Measurements from ENCODE around the gene CERK. TPM values are rescaled to one million over a fixed set of nuclear protein-coding genes. Genes with fewer than 3 reads are reported as not detected.
"Not testable (repeated sequence)": the region's sequence is repeated elsewhere in the genome, so short reads cannot be mapped to it uniquely, and the experiment has no call there.

CERK gene
- total and polyA plus RNA-seq, 2 donors, result 46.2 to 47.1 TPM

GRCh38 chr22:46637711-46638600 lies 100.1 kb downstream of the CERK start:
- no peak overlapping the region for H3K27ac ChIP-seq (ENCODE audit: low read depth in 1 of 2, low read length in 1 of 2)
- H3K4me3 ChIP-seq (ENCODE audit: low read length in 2 of 2), result no peak overlapping the region
- H3K27me3 ChIP-seq (ENCODE audit: control insufficient read depth in 2 of 2, insufficient read depth in 1 of 2, low read length in 1 of 2), result no peaks in the 10 kb centered on the region
- DNase-seq (ENCODE audit: low read depth in 6 of 9, low spot score in 9 of 9), result no peak
- WGBS, result 98% methylated on average over 21 of the region's 21 CpGs
- H3K4me1 ChIP-seq (ENCODE audit: control insufficient read depth in 2 of 2, insufficient read depth in 2 of 2, low read length in 2 of 2), result no peaks in the 10 kb centered on the region
- no peaks in the 10 kb centered on the region for H3K9me3 ChIP-seq (ENCODE audit: control insufficient read depth in 2 of 2, insufficient read depth in 1 of 2, low read length in 1 of 2)
- H3K36me3 ChIP-seq (ENCODE audit: control insufficient read depth in 2 of 2, insufficient read depth in 2 of 2, low read length in 1 of 2), result peaks cover 12 to 30% of the 10 kb centered on the region in 2 donors

- DNase-seq (ENCODE audit: low read depth in 6 of 9, low spot score in 9 of 9), result no peak
- Histone ChIP-seq H3K27ac (ENCODE audit: low read depth in 1 of 2, low read length in 1 of 2) (no peak overlapping the region), H3K9me3 (ENCODE audit: control insufficient read depth in 2 of 2, insufficient read depth in 1 of 2, low read length in 1 of 2) (no peaks in the 10 kb centered on the region), H3K4me1 (ENCODE audit: control insufficient read depth in 2 of 2, insufficient read depth in 2 of 2, low read length in 2 of 2) (no peaks in the 10 kb centered on the region), H3K36me3 (ENCODE audit: control insufficient read depth in 2 of 2, insufficient read depth in 2 of 2, low read length in 1 of 2) (peaks cover 12 to 30% of the 10 kb centered on the region in 2 donors), H3K27me3 (ENCODE audit: control insufficient read depth in 2 of 2, insufficient read depth in 1 of 2, low read length in 1 of 2) (no peaks in the 10 kb centered on the region), H3K4me3 (ENCODE audit: low read length in 2 of 2) (no peak overlapping the region)
- 95% methylated on average over 29 of the region's 29 CpGs for WGBS
Measured at GRCh38 chr22:46636221-46637002, 101.6 kb downstream of the CERK start.

GRCh38 chr22:46635756-46636155 lies 102.3 kb downstream of the CERK start:
- no peaks in the 10 kb centered on the region for H3K4me1 ChIP-seq (ENCODE audit: control insufficient read depth in 2 of 2, insufficient read depth in 2 of 2, low read length in 2 of 2)
- WGBS, result 93% methylated on average over 11 of the region's 11 CpGs
- peaks cover 12 to 35% of the 10 kb centered on the region in 2 donors for H3K36me3 ChIP-seq (ENCODE audit: control insufficient read depth in 2 of 2, insufficient read depth in 2 of 2, low read length in 1 of 2)
- no peak for DNase-seq (ENCODE audit: low read depth in 6 of 9, low spot score in 9 of 9)
- no peak overlapping the region for H3K4me3 ChIP-seq (ENCODE audit: low read length in 2 of 2)
- no peaks in the 10 kb centered on the region for H3K27me3 ChIP-seq (ENCODE audit: control insufficient read depth in 2 of 2, insufficient read depth in 1 of 2, low read length in 1 of 2)
- H3K27ac ChIP-seq (ENCODE audit: low read depth in 1 of 2, low read length in 1 of 2), result no peak overlapping the region
- no peaks in the 10 kb centered on the region for H3K9me3 ChIP-seq (ENCODE audit: control insufficient read depth in 2 of 2, insufficient read depth in 1 of 2, low read length in 1 of 2)

GRCh38 chr22:46634973-46635685 lies 102.9 kb downstream of the CERK start:
- not testable (repeated sequence) for DNase-seq (ENCODE audit: low read depth in 6 of 9, low spot score in 9 of 9); H3K27ac ChIP-seq (ENCODE audit: low read depth in 1 of 2, low read length in 1 of 2); H3K9me3 ChIP-seq (ENCODE audit: control insufficient read depth in 2 of 2, insufficient read depth in 1 of 2, low read length in 1 of 2); H3K4me3 ChIP-seq (ENCODE audit: low read length in 2 of 2); H3K27me3 ChIP-seq (ENCODE audit: control insufficient read depth in 2 of 2, insufficient read depth in 1 of 2, low read length in 1 of 2); H3K4me1 ChIP-seq (ENCODE audit: control insufficient read depth in 2 of 2, insufficient read depth in 2 of 2, low read length in 2 of 2)
- peaks cover 15 to 38% of the 10 kb centered on the region in 2 donors for H3K36me3 ChIP-seq (ENCODE audit: control insufficient read depth in 2 of 2, insufficient read depth in 2 of 2, low read length in 1 of 2)
- 83% methylated on average over 28 of the region's 30 CpGs for WGBS

Other genes with a start within 250 kb of the CERK start
- 3.7 TPM for gene CELSR1, start 200.6 kb downstream of the CERK start, total RNA-seq
- gene CELSR1, start 200.6 kb downstream of the CERK start, polyA plus RNA-seq, result 9.4 TPM
- gene GRAMD4, start 117.9 kb downstream of the CERK start, total RNA-seq, result 37.3 TPM
- gene GRAMD4, start 117.9 kb downstream of the CERK start, polyA plus RNA-seq, result 34.4 TPM
- 11.8 TPM for gene TBC1D22A, start 24.4 kb upstream of the CERK start, total RNA-seq
- gene TBC1D22A, start 24.4 kb upstream of the CERK start, polyA plus RNA-seq, result 25.7 TPM

Measured in thymus (tissue), 11 donors.